AG04450 (cell line): ENCODE data around the gene PAQR4. TPM values are rescaled to one million over a fixed set of nuclear protein-coding genes. Genes with fewer than 3 reads are reported as not detected.

Source experiments
- CTCF ChIA-PET: fragments of 300-600, 350-600 bp; formaldehyde crosslinking; extraction: SDS; loops from one replicate; lab custom pipeline; 2022; ENCODE audit warnings: antibody characterized with exemption, inconsistent platforms; lab: Charles Lee
- POLR2A ChIA-PET: fragments of 350-600 bp; formaldehyde crosslinking; extraction: SDS; loops from one replicate; lab custom pipeline; 2021; ENCODE audit warnings: antibody characterized with exemption, inconsistent platforms; lab: Yijun Ruan, JAX
- DNase-seq: peaks from one replicate; pipeline ENCODE4 v3.0.0-alpha.2; 2011; ENCODE audit warnings: low read depth, low spot score
- H3K27ac ChIP-seq: one replicate; pipeline ENCODE4 v1.5.1; 2012; ENCODE audit warnings: low read depth, low read length, control low read depth
- H3K27me3 ChIP-seq: one replicate; pipeline ENCODE4 v1.6.0; 2012; ENCODE audit warnings: low read length; ENCODE audit not compliant: control insufficient read depth, insufficient read depth
- H3K4me3 ChIP-seq: 2 replicates; pipeline ENCODE4 v1.5.1; 2011; ENCODE audit warnings: mild to moderate bottlenecking, low read depth, low read length, control low read depth
- H3K9me3 ChIP-seq: 2 replicates; pipeline ENCODE4 v1.5.1; 2012; ENCODE audit warnings: low read length; ENCODE audit not compliant: control insufficient read depth, insufficient read depth
- CTCF ChIP-seq: IDR thresholded peaks from 2 replicates; pipeline ENCODE4 v1.5.1; 2011; ENCODE audit warnings: low read depth, low read length, control low read depth, inconsistent platforms
- polyA plus RNA-seq: library from polyadenylated mRNA; depleted of rRNA; stranded (reverse); fragments of >200 nt; gene quantifications from 2 replicates; pipeline ENCODE4 v1.2.3, GENCODE V29; 2011

PAQR4 gene
- polyA plus RNA-seq, 1 experiment: 1.2 TPM

- CTCF ChIA-PET: no interaction called here
- POLR2A ChIA-PET: no interaction called here
- no peak for DNase-seq
Measured at GRCh38 chr16:2990891-2991290, 21.7 kb downstream of the PAQR4 start.

GRCh38 chr16:2991566-2992261, 22.6 kb downstream of the PAQR4 start:
- H3K27ac ChIP-seq: no peak overlapping the region
- POLR2A ChIA-PET: no interaction called here
- H3K27me3 ChIP-seq: peaks cover 24% of the 10 kb centered on the region
- DNase-seq: no peak
- no peak for TF ChIP-seq CTCF
- CTCF ChIA-PET: no interaction called here
- no peak overlapping the region for H3K4me3 ChIP-seq
- H3K9me3 ChIP-seq: no peaks in the 10 kb centered on the region; the same call in 1 of the 2 replicates

More at GRCh38 chr16:2990891-2991290, 21.7 kb downstream of the PAQR4 start:
- TF ChIP-seq CTCF: no peak
- Histone ChIP-seq H3K27ac (no peak overlapping the region), H3K9me3 (no peaks in the 10 kb centered on the region), H3K27me3 (peaks cover 20% of the 10 kb centered on the region), H3K4me3 (no peak overlapping the region)

- peaks cover 29% of the 10 kb centered on the region for H3K27me3 ChIP-seq
- H3K27ac ChIP-seq: no peak overlapping the region
- no peak for DNase-seq
- no peaks in the 10 kb centered on the region; the same call in 1 of the 2 replicates for H3K9me3 ChIP-seq
- ChIA-PET POLR2A (no interaction called here), CTCF (no interaction called here)
- no peak for TF ChIP-seq CTCF
- H3K4me3 ChIP-seq: no peak overlapping the region
Measured at GRCh38 chr16:2992383-2993081, 23.4 kb downstream of the PAQR4 start.

- peaks cover 46% of the 10 kb centered on the region for H3K27me3 ChIP-seq
- DNase-seq: no peak
Measured at GRCh38 chr16:2996298-2996697, 27.1 kb downstream of the PAQR4 start.

More at GRCh38 chr16:2996298-2996697, 27.1 kb downstream of the PAQR4 start:
- ChIA-PET CTCF (interaction anchor here (1.5 kb wide), 1 partner anchor 35 kb away, joined by 4 read pairs; no protein-coding TSS in a partner anchor), POLR2A (interaction anchor here (0.7 kb wide), 1 partner anchor 16 kb away, joined by 6 read pairs; the partner anchor contains the start of gene PKMYT1)
- no peak for TF ChIP-seq CTCF
- Histone ChIP-seq H3K9me3 (no peaks in the 10 kb centered on the region; the same call in 1 of the 2 replicates), H3K27ac (no peak overlapping the region), H3K4me3 (no peak overlapping the region)
